Activated B cell treated with CpG ODN at 0.5 μM for 24 hours (primary cell): ENCODE results near the gene ELP5. TPM values are rescaled to one million over a fixed set of nuclear protein-coding genes. Genes with fewer than 3 reads are reported as not detected.

Source experiments
- ATAC-seq: fragments of 200-7000 bp; cut with Tn5 transposase; one replicate; pipeline ENCODE4 v1.10.0; 2021; ENCODE audit warnings: low read depth, mild to moderate bottlenecking, moderate library complexity
- CTCF ChIA-PET: fragments of 350-600 bp; sonication (Branson Sonifier 250); formaldehyde crosslinking; loops from one replicate; lab custom pipeline; 2021; ENCODE audit warnings: antibody characterized with exemption; lab: Charles Lee
- POLR2A ChIA-PET: fragments of 350-600 bp; sonication (Branson Sonifier 250); formaldehyde crosslinking; loops from one replicate; lab custom pipeline; 2021; ENCODE audit warnings: antibody characterized with exemption; lab: Charles Lee
- DNase-seq: peaks from one replicate; pipeline ENCODE4 v3.0.0; 2022
- H3K27ac Mint-ChIP-seq: one replicate; pipeline ENCODE4 v1.8.0; 2020; ENCODE audit warnings: mixed read lengths
- H3K27me3 Mint-ChIP-seq: one replicate; pipeline ENCODE4 v1.8.0; 2021; ENCODE audit warnings: mixed read lengths
- H3K36me3 Mint-ChIP-seq: one replicate; pipeline ENCODE4 v1.8.0; 2021; ENCODE audit warnings: low read depth, mixed read lengths
- H3K4me1 Mint-ChIP-seq: one replicate; pipeline ENCODE4 v1.8.0; 2021; ENCODE audit warnings: mixed read lengths
- H3K4me3 Mint-ChIP-seq: one replicate; pipeline ENCODE4 v1.8.0; 2020; ENCODE audit warnings: mild to moderate bottlenecking, mixed read lengths
- H3K9me3 Mint-ChIP-seq: one replicate; pipeline ENCODE4 v1.8.0; 2020; ENCODE audit warnings: mixed read lengths
- intact Hi-C: fragments of 100-400 bp; cut with micrococcal nuclease; formaldehyde crosslinking; loops from one replicate; pipeline ENCODE4 v1.15.1; 2024
- total RNA-seq: library from RNA; stranded (reverse); gene quantifications from 2 replicates; pipeline ENCODE4 v1.2.3, GENCODE V29; 2022
- TF ChIP-seq, protein P1 (sequence below): fragments of 200-600 bp; IDR thresholded peaks from one replicate; pipeline ENCODE4 v1.8.0; 2022; ENCODE audit warnings: antibody characterized with exemption, mild to moderate bottlenecking

The ELP5 gene
- total RNA-seq, 1 donor from 2014 or later, result 49.2 TPM

DNA sequence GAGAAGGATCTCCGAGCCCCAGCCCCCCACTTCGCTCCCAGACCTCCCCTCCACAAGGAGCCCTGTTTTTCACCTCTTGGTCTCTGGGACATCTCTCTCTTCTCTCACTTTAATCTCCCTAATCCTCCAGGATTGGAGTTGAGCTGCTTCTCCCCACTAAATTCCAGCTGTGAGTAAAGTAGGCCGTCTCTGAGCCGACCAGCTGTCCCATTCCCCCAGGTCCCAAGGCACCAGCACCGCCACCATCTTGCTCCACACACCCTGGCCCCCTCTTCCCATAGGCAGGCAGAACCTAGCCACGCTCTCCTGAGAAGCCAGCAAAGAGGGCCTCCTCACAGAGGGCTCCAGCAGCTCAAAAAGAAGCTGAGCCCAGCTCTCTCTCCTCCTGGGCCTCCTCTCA lies 33.3 kb upstream of the ELP5 start:
- Mint-ChIP-seq H3K36me3 (peaks cover 31% of the 10 kb centered on the region), H3K9me3 (no peaks in the 10 kb centered on the region), H3K4me1 (peaks cover 65% of the 10 kb centered on the region), H3K27ac (peak overlapping the region; percentile 91), H3K4me3 (no peak overlapping the region), H3K27me3 (no peaks in the 10 kb centered on the region)
- DNase-seq (no peak), ATAC-seq (no peak)
- CTCF ChIA-PET, result interaction anchor here (1.2 kb wide), 1 partner anchor 173 kb away, joined by 4 read pairs; no protein-coding TSS in a partner anchor
- POLR2A ChIA-PET, result interaction anchor here (0.6 to 10.5 kb wide), 6 partner anchors 10 to 467 kb away, joined by 3 to 245 read pairs (median 6); partner anchors contain the start of genes DVL2, GABARAP and PHF23
- intact Hi-C loops, result loop anchor here (1.0 to 5.0 kb wide), 2 partner anchors 13 to 134 kb away; partner anchors contain the start of gene KCTD11
- TF ChIP-seq, protein P1, sequence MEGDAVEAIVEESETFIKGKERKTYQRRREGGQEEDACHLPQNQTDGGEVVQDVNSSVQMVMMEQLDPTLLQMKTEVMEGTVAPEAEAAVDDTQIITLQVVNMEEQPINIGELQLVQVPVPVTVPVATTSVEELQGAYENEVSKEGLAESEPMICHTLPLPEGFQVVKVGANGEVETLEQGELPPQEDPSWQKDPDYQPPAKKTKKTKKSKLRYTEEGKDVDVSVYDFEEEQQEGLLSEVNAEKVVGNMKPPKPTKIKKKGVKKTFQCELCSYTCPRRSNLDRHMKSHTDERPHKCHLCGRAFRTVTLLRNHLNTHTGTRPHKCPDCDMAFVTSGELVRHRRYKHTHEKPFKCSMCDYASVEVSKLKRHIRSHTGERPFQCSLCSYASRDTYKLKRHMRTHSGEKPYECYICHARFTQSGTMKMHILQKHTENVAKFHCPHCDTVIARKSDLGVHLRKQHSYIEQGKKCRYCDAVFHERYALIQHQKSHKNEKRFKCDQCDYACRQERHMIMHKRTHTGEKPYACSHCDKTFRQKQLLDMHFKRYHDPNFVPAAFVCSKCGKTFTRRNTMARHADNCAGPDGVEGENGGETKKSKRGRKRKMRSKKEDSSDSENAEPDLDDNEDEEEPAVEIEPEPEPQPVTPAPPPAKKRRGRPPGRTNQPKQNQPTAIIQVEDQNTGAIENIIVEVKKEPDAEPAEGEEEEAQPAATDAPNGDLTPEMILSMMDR, result no peak

DNA sequence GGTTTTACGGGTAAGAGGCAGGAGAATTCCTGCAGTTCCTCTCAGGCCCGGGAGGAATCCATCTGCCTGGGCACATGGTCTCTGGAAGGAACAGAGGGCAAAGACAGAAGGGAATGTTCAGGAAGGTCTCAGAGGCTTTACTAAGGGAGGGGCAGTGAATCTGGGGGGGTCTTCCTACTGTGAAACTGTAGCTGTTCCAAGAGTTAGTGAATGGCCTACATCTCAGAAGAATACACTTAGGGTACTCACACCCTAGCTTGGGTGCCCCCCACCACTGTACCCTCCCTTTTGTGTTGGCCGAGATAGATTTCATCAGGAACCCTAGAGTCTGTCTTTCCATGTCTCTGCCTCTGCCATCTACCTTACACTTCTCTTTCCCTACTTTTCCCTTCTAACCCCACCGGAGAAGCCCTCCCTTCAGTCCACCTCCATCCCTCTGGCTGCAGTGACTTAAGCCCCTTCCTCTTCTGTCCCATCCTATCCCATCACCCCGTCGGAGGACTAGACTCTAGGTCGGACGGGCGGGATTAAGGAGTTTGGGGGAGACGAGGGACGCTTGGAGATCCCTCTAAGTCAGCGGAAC lies 32.7 kb upstream of the ELP5 start:
- H3K36me3 Mint-ChIP-seq, result peaks cover 36% of the 10 kb centered on the region
- H3K9me3 Mint-ChIP-seq, result no peaks in the 10 kb centered on the region
- peaks cover 59% of the 10 kb centered on the region for H3K4me1 Mint-ChIP-seq
- ChIA-PET POLR2A (interaction anchor here (0.5 to 10.5 kb wide), 17 partner anchors 11 to 623 kb away, joined by 3 to 245 read pairs (median 4); partner anchors contain the start of genes CTDNEP1, DVL2, ELP5 and GABARAP), CTCF (interaction anchor here (1.2 to 2.7 kb wide), 3 partner anchors 23 to 174 kb away, joined by 4 to 24 read pairs (median 8); partner anchors contain the start of gene GABARAP)
- intact Hi-C loops, result loop anchor here (1.0 to 5.0 kb wide), 2 partner anchors 14 to 133 kb away; partner anchors contain the start of gene KCTD11
- H3K27me3 Mint-ChIP-seq, result no peaks in the 10 kb centered on the region
- DNase-seq, result no peak
- ATAC-seq, result no peak
- H3K27ac Mint-ChIP-seq, result peak overlapping the region; percentile 91
- TF ChIP-seq, protein P1, result no peak
- H3K4me3 Mint-ChIP-seq, result peak overlapping the region; percentile 96

DNA sequence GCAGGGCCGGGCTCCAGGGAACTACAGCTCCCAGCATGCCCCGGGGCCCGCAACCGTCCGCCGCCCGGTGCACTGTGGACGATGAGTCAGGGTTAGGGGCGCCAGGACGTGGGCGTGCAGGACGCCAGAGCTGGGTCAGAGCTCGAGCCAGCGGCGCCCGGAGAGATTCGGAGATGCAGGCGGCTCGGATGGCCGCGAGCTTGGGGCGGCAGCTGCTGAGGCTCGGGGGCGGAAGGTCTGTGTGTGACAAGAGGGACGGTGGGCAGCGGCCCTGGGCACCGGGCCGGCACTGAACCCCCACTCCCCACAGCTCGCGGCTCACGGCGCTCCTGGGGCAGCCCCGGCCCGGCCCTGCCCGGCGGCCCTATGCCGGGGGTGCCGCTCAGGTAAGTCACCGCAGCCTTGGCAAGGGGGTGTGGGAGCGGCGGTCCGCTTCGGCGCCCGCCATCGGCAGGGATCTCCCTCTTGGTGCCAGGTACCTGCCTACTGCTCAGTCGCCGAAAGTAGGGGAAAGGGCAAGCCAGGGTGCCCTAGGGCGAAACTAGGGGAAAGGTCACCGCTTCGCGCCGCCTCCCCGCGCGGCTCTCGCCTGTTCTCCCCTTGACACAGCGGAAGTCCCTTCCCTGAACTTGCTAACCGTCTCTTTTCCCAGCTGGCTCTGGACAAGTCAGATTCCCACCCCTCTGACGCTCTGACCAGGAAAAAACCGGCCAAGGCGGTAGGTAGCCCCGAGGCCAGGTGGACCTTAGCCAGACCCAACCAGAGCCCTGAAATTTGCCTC lies 32.0 kb upstream of the ELP5 start, which contains the start of the genes ACADVL and DLG4:
TSS of gene ACADVL (plus strand) at position 127 of the 781 bp plus-strand sequence. CDS start at position 174, 47 bp downstream.
TSS of gene DLG4 (minus strand) at position 25 of the 781 bp plus-strand sequence.
- H3K36me3 Mint-ChIP-seq, result peaks cover 42% of the 10 kb centered on the region
- ChIA-PET POLR2A (interaction anchor here (0.5 to 10.5 kb wide), 21 partner anchors 11 to 622 kb away, joined by 3 to 245 read pairs (median 4); partner anchors contain the start of genes CTDNEP1, DVL2, ELP5 and GABARAP), CTCF (interaction anchor here (0.7 to 2.7 kb wide), 11 partner anchors 14 to 341 kb away, joined by 3 to 24 read pairs (median 4); partner anchors contain the start of genes DVL2 and GABARAP)
- H3K27me3 Mint-ChIP-seq, result no peaks in the 10 kb centered on the region
- H3K4me1 Mint-ChIP-seq, result peaks cover 53% of the 10 kb centered on the region
- intact Hi-C loops, result loop anchor here (1.0 to 5.0 kb wide), 3 partner anchors 14 to 132 kb away; partner anchors contain the start of genes DVL2 and KCTD11
- no peaks in the 10 kb centered on the region for H3K9me3 Mint-ChIP-seq
- H3K4me3 Mint-ChIP-seq, result peak within 1 kb of the TSS; percentile 96
- TF ChIP-seq, protein P1, result no peak
- DNase-seq (peak; percentile 75), ATAC-seq (peak; percentile 75)
- peak within 1 kb of the TSS; percentile 91 for H3K27ac Mint-ChIP-seq

DNA sequence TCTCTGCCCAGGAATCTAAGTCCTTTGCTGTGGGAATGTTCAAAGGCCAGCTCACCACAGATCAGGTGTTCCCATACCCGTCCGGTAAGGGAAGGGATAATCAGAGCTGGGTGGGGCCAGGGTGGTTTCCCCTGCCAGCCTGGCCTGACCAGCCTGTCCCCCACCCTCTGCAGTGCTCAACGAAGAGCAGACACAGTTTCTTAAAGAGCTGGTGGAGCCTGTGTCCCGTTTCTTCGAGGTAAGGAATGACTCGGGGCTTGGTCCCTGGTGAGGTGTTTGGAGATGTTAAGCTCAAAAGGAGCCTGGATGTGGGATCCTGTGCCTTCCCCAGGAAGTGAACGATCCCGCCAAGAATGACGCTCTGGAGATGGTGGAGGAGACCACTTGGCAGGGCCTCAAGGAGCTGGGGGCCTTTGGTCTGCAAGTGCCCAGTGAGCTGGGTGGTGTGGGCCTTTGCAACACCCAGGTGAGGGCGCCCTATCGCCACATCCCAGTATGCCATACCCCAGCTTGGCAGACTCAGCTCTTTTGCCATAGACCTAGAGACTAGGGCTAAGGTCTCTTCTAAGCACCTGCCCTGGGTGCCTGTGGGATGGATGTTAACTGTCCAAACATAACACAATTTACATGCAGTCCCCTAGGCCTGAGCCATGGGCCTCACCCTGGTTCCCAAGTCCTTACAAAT lies 31.3 kb upstream of the ELP5 start:
- ChIA-PET POLR2A (interaction anchor here (0.5 to 10.5 kb wide), 12 partner anchors 15 to 353 kb away, joined by 3 to 245 read pairs (median 5); partner anchors contain the start of genes CTDNEP1, DVL2, ELP5 and GABARAP), CTCF (interaction anchor here (0.7 to 2.7 kb wide), 16 partner anchors 12 to 340 kb away, joined by 3 to 24 read pairs (median 3); partner anchors contain the start of genes CLDN7, DVL2, GABARAP and PHF23)
- H3K4me3 Mint-ChIP-seq, result peak overlapping the region; percentile 96
- ATAC-seq (peak; percentile 39), DNase-seq (peak; percentile 39)
- peaks cover 48% of the 10 kb centered on the region for H3K4me1 Mint-ChIP-seq
- intact Hi-C loops, result loop anchor here (1.0 kb wide), 3 partner anchors 14 to 76 kb away; partner anchors contain the start of gene DVL2
- TF ChIP-seq, protein P1, result no peak
- H3K36me3 Mint-ChIP-seq, result peaks cover 48% of the 10 kb centered on the region
- H3K27ac Mint-ChIP-seq, result peak overlapping the region; percentile 88
- H3K27me3 Mint-ChIP-seq, result no peaks in the 10 kb centered on the region
- H3K9me3 Mint-ChIP-seq, result no peaks in the 10 kb centered on the region
